HCT116 (cell line): ENCODE measurements around the gene SMDT1. TPM values are rescaled to one million over a fixed set of nuclear protein-coding genes. Genes with fewer than 3 reads are reported as not detected.

Experiments used
- ATAC-seq: fragments of 200-7000 bp; cut with Tn5 transposase; 2 replicates; pipeline ENCODE4 v1.9.1; 2020; ENCODE audit warnings: mild to moderate bottlenecking, moderate library complexity
- BruUV-seq: library from RNA; stranded (reverse); fragments of 400-500 nt; replicated peaks from 2 replicates; lab custom pipeline; 2021; lab: Mats Ljungman, UMichigan
- CTCF ChIA-PET: fragments of 300-600 bp; sonication (Branson Sonifier 250); formaldehyde crosslinking; loops from one replicate; lab custom pipeline; 2021; ENCODE audit warnings: antibody characterized with exemption; lab: Charles Lee
- POLR2A ChIA-PET: fragments of 300-600, 350-600 bp; sonication (Branson Sonifier 250); formaldehyde crosslinking; loops from one replicate; lab custom pipeline; 2021; ENCODE audit warnings: antibody characterized with exemption; lab: Charles Lee
- RAD21 ChIA-PET, 2 experiments: fragments of 300-600 bp; sonication (Branson Sonifier 250); formaldehyde crosslinking; loops; one replicate each; lab custom pipeline; 2023; ENCODE audit warnings: low total read pairs in 2 of 2; ENCODE audit not compliant: uncharacterized antibody in 2 of 2, unreplicated experiment in 2 of 2, low non-redundant PET in 1 of 2; lab: Charles Lee
- DNase-seq: peaks from one replicate; pipeline ENCODE4 v3.0.0-alpha.2; 2010; ENCODE audit warnings: low read depth, low spot score
- H2AFZ ChIP-seq: fragments of 200-600 bp; shearing (Covaris generic), sonication (generic); 2 replicates; pipeline ENCODE4 v1.6.1; 2017; ENCODE audit warnings: low read depth, mixed run types, mixed read lengths, antibody characterized with exemption, low read length; ENCODE audit not compliant: poor library complexity, severe bottlenecking
- H3K27ac ChIP-seq: 2 replicates; pipeline ENCODE4 v1.5.1; 2012; ENCODE audit warnings: low read depth, low read length
- H3K27me3 ChIP-seq: fragments of 200-600 bp; sonication (generic); 2 replicates; pipeline ENCODE4 v1.6.1; 2016; ENCODE audit warnings: mixed run types, low read length, mixed read lengths; ENCODE audit not compliant: insufficient read depth
- H3K36me3 ChIP-seq, 2 experiments: fragments of 200-500 bp in 1 of 2; fragments of 200-600 bp in 1 of 2; sonication (Bioruptor generic) in 1 of 2; sonication (generic) in 1 of 2; 2 replicates each; pipeline versions ENCODE4 v1.5.1 to v1.6.1; 2014 to 2016; ENCODE audit warnings: low read length in 2 of 2, inconsistent platforms in 1 of 2, mixed read lengths in 1 of 2, mixed run types in 1 of 2; ENCODE audit not compliant: insufficient read depth in 2 of 2, control insufficient read depth in 1 of 2
- H3K4me1 ChIP-seq, 2 experiments: fragments of 200-600 bp in 1 of 2; sonication (generic) in 1 of 2; 2 replicates each; pipeline versions ENCODE4 v1.5.1 to v1.6.1; 2012 to 2017; ENCODE audit warnings: low read length in 2 of 2, inconsistent platforms in 1 of 2, mild to moderate bottlenecking in 1 of 2, mixed read lengths in 1 of 2, mixed run types in 1 of 2, moderate library complexity in 1 of 2; ENCODE audit not compliant: insufficient read depth in 2 of 2, control insufficient read depth in 1 of 2
- H3K4me2 ChIP-seq: fragments of 200-600 bp; sonication (generic); 2 replicates; pipeline ENCODE4 v1.6.1; 2017; ENCODE audit warnings: mixed run types, low read length, mixed read lengths
- H3K4me3 ChIP-seq, 2 experiments: fragments of 200-600 bp in 1 of 2; sonication (generic) in 1 of 2; replicated peaks in 1 of 2; 2 replicates each; pipeline ENCODE4 v1.5.1; 2011 to 2016; ENCODE audit warnings: low read length in 2 of 2, control low read depth in 1 of 2, low read depth in 1 of 2, mild to moderate bottlenecking in 1 of 2, mixed read lengths in 1 of 2, mixed run types in 1 of 2
- H3K79me2 ChIP-seq: fragments of 200-600 bp; sonication (generic); 2 replicates; pipeline ENCODE4 v1.6.1; 2017; ENCODE audit warnings: mild to moderate bottlenecking, mixed run types, low read length, moderate library complexity, mixed read lengths; ENCODE audit not compliant: insufficient read depth
- H3K9ac ChIP-seq: fragments of 200-600 bp; sonication (generic); 2 replicates; pipeline ENCODE4 v1.6.1; 2016; ENCODE audit warnings: low read length, mixed read lengths
- H3K9me2 ChIP-seq: fragments of 200-600 bp; sonication (generic), shearing (Covaris generic); 2 replicates; pipeline ENCODE4 v1.6.1; 2017; ENCODE audit warnings: mixed run types, mild to moderate bottlenecking, moderate library complexity; ENCODE audit not compliant: insufficient read depth
- H3K9me3 ChIP-seq, 2 experiments: fragments of 200-500 bp in 1 of 2; fragments of 200-600 bp in 1 of 2; sonication (Bioruptor generic) in 1 of 2; sonication (generic) in 1 of 2; 2 replicates each; pipeline ENCODE4 v1.6.1; 2014 to 2017; ENCODE audit warnings: low read length in 2 of 2, mixed read lengths in 2 of 2, inconsistent platforms in 1 of 2, low read depth in 1 of 2, mild to moderate bottlenecking in 1 of 2, mixed run types in 1 of 2, moderate library complexity in 1 of 2; ENCODE audit not compliant: control insufficient read depth in 1 of 2, insufficient read depth in 1 of 2
- H4K20me1 ChIP-seq: fragments of 200-600 bp; sonication (generic), shearing (Covaris generic); 2 replicates; pipeline ENCODE4 v1.6.1; 2017; ENCODE audit warnings: mixed run types, mild to moderate bottlenecking, moderate library complexity; ENCODE audit not compliant: insufficient read depth
- CBX3 ChIP-seq: IDR thresholded peaks from 2 replicates; pipeline ENCODE4 v1.6.1; 2012; ENCODE audit warnings: low read depth
- CEBPB ChIP-seq: IDR thresholded peaks from 2 replicates; pipeline ENCODE4 v1.6.1; 2012; ENCODE audit warnings: low read depth
- CTCF ChIP-seq, 3 experiments: fragments of 200-600 bp in 1 of 3; sonication (generic) in 1 of 3; IDR thresholded peaks in 2 of 3; conservative IDR thresholded peaks in 1 of 3; 2 replicates each; pipeline ENCODE4 v1.5.1; 2012 to 2017; ENCODE audit warnings: low read depth in 2 of 3, low read length in 2 of 3, antibody characterized with exemption in 1 of 3, borderline replicate concordance in 1 of 3, control low read depth in 1 of 3, mild to moderate bottlenecking in 1 of 3, mixed read lengths in 1 of 3, mixed run types in 1 of 3, moderate library complexity in 1 of 3; ENCODE audit not compliant: insufficient read depth in 1 of 3
- EGR1 ChIP-seq: IDR thresholded peaks from 2 replicates; pipeline ENCODE4 v1.6.1; 2012; ENCODE audit warnings: low read depth
- ELF1 ChIP-seq: IDR thresholded peaks from 2 replicates; pipeline ENCODE4 v1.6.1; 2012; ENCODE audit warnings: low read depth, borderline replicate concordance
- EZH2 ChIP-seq: fragments of 200-600 bp; sonication (generic); IDR thresholded peaks from 2 replicates; pipeline ENCODE4 v1.6.1; 2017; ENCODE audit warnings: antibody characterized with exemption, mixed run types
- FOSL1 ChIP-seq: IDR thresholded peaks from 2 replicates; pipeline ENCODE4 v1.6.1; 2012; ENCODE audit warnings: low read depth
- JUND ChIP-seq: IDR thresholded peaks from 2 replicates; pipeline ENCODE4 v1.6.1; 2012
- POLR2A ChIP-seq: IDR thresholded peaks from 2 replicates; pipeline ENCODE4 v1.7.0; 2011; ENCODE audit warnings: borderline replicate concordance; ENCODE audit not compliant: insufficient read depth, insufficient read length; ENCODE audit errors: extremely low read depth
- POLR2AphosphoS5 ChIP-seq: IDR thresholded peaks from 2 replicates; pipeline ENCODE4 v1.6.1; 2011; ENCODE audit warnings: mild to moderate bottlenecking, low read depth, low read length, moderate library complexity
- SIN3A ChIP-seq: IDR thresholded peaks from 2 replicates; pipeline ENCODE4 v1.6.1; 2012; ENCODE audit warnings: low read depth
- SP1 ChIP-seq: IDR thresholded peaks from 2 replicates; pipeline ENCODE4 v1.6.1; 2012; ENCODE audit warnings: low read depth
- TCF7L2 ChIP-seq: IDR thresholded peaks from 2 replicates; pipeline ENCODE4 v1.7.0; 2011; ENCODE audit warnings: borderline replicate concordance, inconsistent platforms; ENCODE audit not compliant: insufficient read depth, insufficient read length; ENCODE audit errors: extremely low read depth
- ZFX ChIP-seq: fragments of 450-650 bp; IDR thresholded peaks from 2 replicates; pipeline ENCODE4 v1.6.1; 2017
- intact Hi-C: fragments of 100-400 bp; cut with micrococcal nuclease; formaldehyde crosslinking; loops from 2 replicates; pipeline ENCODE4 v1.10.0; 2022
- total RNA-seq: library from RNA; stranded (reverse); gene quantifications from one replicate; pipeline ENCODE4 v1.2.1, GENCODE V29; 2021; ENCODE audit not compliant: unreplicated experiment
- TF ChIP-seq, protein P1 (sequence below): IDR thresholded peaks from 2 replicates; pipeline ENCODE4 v1.6.1; 2012; ENCODE audit warnings: low read depth
- TF ChIP-seq, protein P2 (sequence below): IDR thresholded peaks from 2 replicates; pipeline ENCODE4 v1.6.1; 2012
- TF ChIP-seq, protein P3 (sequence below): IDR thresholded peaks from 2 replicates; pipeline ENCODE4 v1.6.1; 2012

Gene SMDT1
- total RNA-seq, 1 experiment from 2014 or later, result 51.9 TPM

- no peak for ATAC-seq
- no peak overlapping the region for H3K9ac ChIP-seq
- TF ChIP-seq SP1, result no peak
- TF ChIP-seq POLR2A, result no peak
- TF ChIP-seq ELF1, result no peak
- no peak for TF ChIP-seq SIN3A
- TF ChIP-seq, protein P1, sequence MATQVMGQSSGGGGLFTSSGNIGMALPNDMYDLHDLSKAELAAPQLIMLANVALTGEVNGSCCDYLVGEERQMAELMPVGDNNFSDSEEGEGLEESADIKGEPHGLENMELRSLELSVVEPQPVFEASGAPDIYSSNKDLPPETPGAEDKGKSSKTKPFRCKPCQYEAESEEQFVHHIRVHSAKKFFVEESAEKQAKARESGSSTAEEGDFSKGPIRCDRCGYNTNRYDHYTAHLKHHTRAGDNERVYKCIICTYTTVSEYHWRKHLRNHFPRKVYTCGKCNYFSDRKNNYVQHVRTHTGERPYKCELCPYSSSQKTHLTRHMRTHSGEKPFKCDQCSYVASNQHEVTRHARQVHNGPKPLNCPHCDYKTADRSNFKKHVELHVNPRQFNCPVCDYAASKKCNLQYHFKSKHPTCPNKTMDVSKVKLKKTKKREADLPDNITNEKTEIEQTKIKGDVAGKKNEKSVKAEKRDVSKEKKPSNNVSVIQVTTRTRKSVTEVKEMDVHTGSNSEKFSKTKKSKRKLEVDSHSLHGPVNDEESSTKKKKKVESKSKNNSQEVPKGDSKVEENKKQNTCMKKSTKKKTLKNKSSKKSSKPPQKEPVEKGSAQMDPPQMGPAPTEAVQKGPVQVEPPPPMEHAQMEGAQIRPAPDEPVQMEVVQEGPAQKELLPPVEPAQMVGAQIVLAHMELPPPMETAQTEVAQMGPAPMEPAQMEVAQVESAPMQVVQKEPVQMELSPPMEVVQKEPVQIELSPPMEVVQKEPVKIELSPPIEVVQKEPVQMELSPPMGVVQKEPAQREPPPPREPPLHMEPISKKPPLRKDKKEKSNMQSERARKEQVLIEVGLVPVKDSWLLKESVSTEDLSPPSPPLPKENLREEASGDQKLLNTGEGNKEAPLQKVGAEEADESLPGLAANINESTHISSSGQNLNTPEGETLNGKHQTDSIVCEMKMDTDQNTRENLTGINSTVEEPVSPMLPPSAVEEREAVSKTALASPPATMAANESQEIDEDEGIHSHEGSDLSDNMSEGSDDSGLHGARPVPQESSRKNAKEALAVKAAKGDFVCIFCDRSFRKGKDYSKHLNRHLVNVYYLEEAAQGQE, result no peak
- TF ChIP-seq, protein P2, sequence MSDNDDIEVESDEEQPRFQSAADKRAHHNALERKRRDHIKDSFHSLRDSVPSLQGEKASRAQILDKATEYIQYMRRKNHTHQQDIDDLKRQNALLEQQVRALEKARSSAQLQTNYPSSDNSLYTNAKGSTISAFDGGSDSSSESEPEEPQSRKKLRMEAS, result no peak
- no peak for TF ChIP-seq EZH2
- no peak for TF ChIP-seq JUND
- no peak for TF ChIP-seq EGR1
- TF ChIP-seq POLR2AphosphoS5, result no peak
- TF ChIP-seq CEBPB, result no peak
- TF ChIP-seq ZFX, result no peak
- no peak for TF ChIP-seq CTCF (IDR thresholded peaks at IDR 0.05 in 2 of 3, conservative IDR thresholded peaks at IDR 0.05 in 1 of 3; ENCODE audit: borderline replicate concordance in 1 of 3, insufficient read depth in 1 of 3, low read depth in 2 of 3, low read length in 2 of 3)
- TF ChIP-seq FOSL1, result no peak
- no peak for TF ChIP-seq CBX3
- TF ChIP-seq TCF7L2, result no peak
- TF ChIP-seq, protein P3, sequence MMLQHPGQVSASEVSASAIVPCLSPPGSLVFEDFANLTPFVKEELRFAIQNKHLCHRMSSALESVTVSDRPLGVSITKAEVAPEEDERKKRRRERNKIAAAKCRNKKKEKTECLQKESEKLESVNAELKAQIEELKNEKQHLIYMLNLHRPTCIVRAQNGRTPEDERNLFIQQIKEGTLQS, result no peak
- TF ChIP-seq, all 23 proteins: peak for 0
- Histone ChIP-seq H4K20me1 (no peaks in the 10 kb centered on the region), H3K27me3 (no peaks in the 10 kb centered on the region), H3K4me3 (no peak overlapping the region), H3K4me2 (no peak overlapping the region), H3K79me2 (no peaks in the 10 kb centered on the region), H3K9me3 (peaks cover 8% of the 10 kb centered on the region in 2 experiments; a peak in 2 of 4 replicates), H3K36me3 (no peaks in the 10 kb centered on the region), H3K27ac (no peak overlapping the region), H3K4me1 (no peaks in the 10 kb centered on the region), H3K9me2 (no peaks in the 10 kb centered on the region), H2AFZ (no peak overlapping the region)
- intact Hi-C loops, result no loop called here
- BruUV-seq, result no TSS peak
- DNase-seq, result no peak
- CTCF ChIA-PET, result no interaction called here
- RAD21 ChIA-PET, result no interaction called here
- POLR2A ChIA-PET, result no interaction called here
Observed at GRCh38 chr22:42039271-42039670, 40.2 kb upstream of the SMDT1 start.
